Sigmoid colon (tissue), 7 donors: ENCODE data around the gene KLHL30. TPM values are rescaled to one million over a fixed set of nuclear protein-coding genes. Genes with fewer than 3 reads are reported as not detected.

ENCODE experiments used
- DNase-seq: peaks from one replicate; pipeline ENCODE4 v3.0.0-alpha.2; 2019
- H3K27ac ChIP-seq, 4 donors: fragments of 200-600 bp; sonication (generic); one replicate each; pipeline ENCODE4 v1.5.1; 2016 to 2019; ENCODE audit warnings: mild to moderate bottlenecking in 1 of 4
- H3K27me3 ChIP-seq, 3 donors: fragments of 200-600 bp; sonication (generic); one replicate each; pipeline ENCODE4 v1.5.1; 2019; ENCODE audit warnings: mild to moderate bottlenecking in 1 of 3
- H3K36me3 ChIP-seq, 4 donors: fragments of 200-600 bp; sonication (generic); one replicate each; pipeline ENCODE4 v1.5.1; 2016 to 2019
- H3K4me1 ChIP-seq, 4 donors: fragments of 200-600 bp; sonication (generic); one replicate each; pipeline ENCODE4 v1.5.1; 2017 to 2019
- H3K4me3 ChIP-seq, 4 donors: fragments of 200-600 bp; sonication (generic); one replicate each; pipeline ENCODE4 v1.5.1; 2017 to 2019; ENCODE audit warnings: mild to moderate bottlenecking in 2 of 4, moderate library complexity in 1 of 4
- H3K9me3 ChIP-seq, 4 donors: fragments of 200-600 bp in 3 of 4; sonication (generic) in 3 of 4; one replicate each; pipeline versions ENCODE4 v1.5.1 to v1.6.1; 2013 to 2019
- CTCF ChIP-seq, 4 experiments: fragments of 450-650 bp in 3 of 4; fragments of 200-600 bp in 1 of 4; IDR thresholded peaks; one replicate each; pipeline ENCODE4 v1.5.1; 2016 to 2019; ENCODE audit warnings: antibody characterized with exemption in 4 of 4, mild to moderate bottlenecking in 3 of 4, moderate library complexity in 2 of 4
- EP300 ChIP-seq, 4 donors: sonication (generic); formaldehyde crosslinking; IDR thresholded peaks; one replicate each; pipeline ENCODE4 v1.6.1; 2017; ENCODE audit warnings: antibody characterized with exemption in 4 of 4
- POLR2A ChIP-seq, 2 donors: fragments of 450-650 bp; IDR thresholded peaks; one replicate each; pipeline ENCODE4 v1.6.1; 2016; ENCODE audit warnings: antibody characterized with exemption in 2 of 2, mild to moderate bottlenecking in 2 of 2, moderate library complexity in 2 of 2
- POLR2AphosphoS5 ChIP-seq, 4 donors: sonication (generic); formaldehyde crosslinking; IDR thresholded peaks; one replicate each; pipeline ENCODE4 v1.6.1; 2017; ENCODE audit warnings: antibody characterized with exemption in 4 of 4
- WGBS, 2 donors: extraction: QIAGEN DNeasy Blood & Tissue Kit; methylation state at CpG; one replicate each; pipeline ENCODE4 v1.1.7; 2013; 5-methylcytosine and 5-hydroxymethylcytosine counted together
- intact Hi-C: fragments of 100-400 bp; cut with DNase I; formaldehyde crosslinking; loops from one replicate; pipeline ENCODE4 v1.15.1; 2023
- polyA plus RNA-seq, 3 donors: library from polyadenylated mRNA; stranded (reverse); fragments of 200-250 nt; gene quantifications; one replicate each; pipeline ENCODE4 v1.2.3, GENCODE V29; 2013
- total RNA-seq, 4 donors: library from RNA; depleted of rRNA; stranded (reverse); fragments of >200 nt; gene quantifications; one replicate each; pipeline ENCODE4 v1.1.0, GENCODE V29; 2016
- donor health status: healthy with polysubstance abuse.
- donor health status: Bipolar disorder and iron deficiency.
- donor health status: healthy.

KLHL30 gene
- total and polyA plus RNA-seq, 7 donors = 0.19 to 3.6 (median 0.71) TPM; not detected in 2

DNA sequence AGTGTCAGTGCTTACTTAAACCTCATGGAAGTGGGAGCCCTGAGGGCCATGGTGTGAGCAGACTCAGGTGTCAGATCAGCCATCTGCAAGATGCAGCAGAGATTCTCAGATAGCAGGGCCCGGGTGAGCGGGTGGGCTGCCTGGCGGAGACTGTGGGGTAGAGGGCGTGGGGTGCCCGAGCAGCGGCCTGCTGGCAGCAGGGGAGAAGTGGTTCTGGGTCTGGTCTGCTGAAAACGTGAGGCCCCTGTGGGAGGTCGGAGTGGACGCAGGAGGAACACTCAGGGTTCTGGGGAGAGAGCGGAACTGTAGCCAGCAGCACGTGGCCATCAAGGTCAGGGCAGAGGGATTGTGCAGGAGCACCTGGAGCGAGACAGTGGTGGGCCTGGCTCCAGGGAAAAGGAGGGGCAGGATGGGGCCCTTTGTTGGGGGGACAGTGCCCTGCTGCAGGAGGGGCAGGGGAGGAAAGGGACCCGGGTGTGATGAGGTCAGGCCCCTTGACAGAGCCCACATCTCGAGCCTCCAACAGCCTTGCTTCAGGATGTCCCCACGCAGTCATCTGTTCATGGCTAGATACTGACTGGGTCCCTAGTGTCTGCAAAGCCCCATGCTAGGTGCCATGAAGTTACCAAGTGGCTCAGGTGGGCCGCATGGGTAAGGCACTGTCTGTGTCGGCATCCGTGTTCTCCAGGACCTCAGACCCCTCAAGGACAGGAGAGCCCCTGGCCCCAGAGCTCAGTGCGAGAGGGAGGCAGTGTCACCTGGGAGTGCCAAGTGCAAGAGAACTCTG is 41.1 kb upstream of the KLHL30 start:
- TF ChIP-seq EP300 (IDR thresholded peaks at IDR 0.05) (no peak), CTCF (IDR thresholded peaks at IDR 0.05) (no peak), POLR2AphosphoS5 (IDR thresholded peaks at IDR 0.05) (no peak), POLR2A (IDR thresholded peaks at IDR 0.05) (no peak)
- intact Hi-C loops = no loop called here
- Histone ChIP-seq H3K27ac (no peak overlapping the region), H3K27me3 (no peaks in the 10 kb centered on the region), H3K4me1 (no peaks in the 10 kb centered on the region), H3K9me3 (no peaks in the 10 kb centered on the region), H3K4me3 (no peak overlapping the region), H3K36me3 (no peaks in the 10 kb centered on the region)
- 88 to 89% methylated on average over 19 of the region's 19 CpGs for WGBS, 2 donors
- no peak for DNase-seq

- TF ChIP-seq POLR2AphosphoS5 (IDR thresholded peaks at IDR 0.05) = peak in 1 of 4 donors; percentile 10
- no peak for TF ChIP-seq EP300 (IDR thresholded peaks at IDR 0.05)
- TF ChIP-seq POLR2A (IDR thresholded peaks at IDR 0.05) = no peak
- no peaks in the 10 kb centered on the region for H3K27me3 ChIP-seq
- WGBS, 2 donors = 58 to 79% methylated on average over 37 of the region's 37 CpGs
- DNase-seq = no peak
- H3K36me3 ChIP-seq = no peaks in the 10 kb centered on the region
- peak overlapping the region in 1 of 4 donors; percentile 20 for H3K27ac ChIP-seq
- H3K9me3 ChIP-seq = no peaks in the 10 kb centered on the region
- intact Hi-C loops = no loop called here
- H3K4me3 ChIP-seq = no peak overlapping the region
- no peaks in the 10 kb centered on the region for H3K4me1 ChIP-seq
Observed at GRCh38 chr2:238097988-238098871, 40.2 kb upstream of the KLHL30 start.

DNA sequence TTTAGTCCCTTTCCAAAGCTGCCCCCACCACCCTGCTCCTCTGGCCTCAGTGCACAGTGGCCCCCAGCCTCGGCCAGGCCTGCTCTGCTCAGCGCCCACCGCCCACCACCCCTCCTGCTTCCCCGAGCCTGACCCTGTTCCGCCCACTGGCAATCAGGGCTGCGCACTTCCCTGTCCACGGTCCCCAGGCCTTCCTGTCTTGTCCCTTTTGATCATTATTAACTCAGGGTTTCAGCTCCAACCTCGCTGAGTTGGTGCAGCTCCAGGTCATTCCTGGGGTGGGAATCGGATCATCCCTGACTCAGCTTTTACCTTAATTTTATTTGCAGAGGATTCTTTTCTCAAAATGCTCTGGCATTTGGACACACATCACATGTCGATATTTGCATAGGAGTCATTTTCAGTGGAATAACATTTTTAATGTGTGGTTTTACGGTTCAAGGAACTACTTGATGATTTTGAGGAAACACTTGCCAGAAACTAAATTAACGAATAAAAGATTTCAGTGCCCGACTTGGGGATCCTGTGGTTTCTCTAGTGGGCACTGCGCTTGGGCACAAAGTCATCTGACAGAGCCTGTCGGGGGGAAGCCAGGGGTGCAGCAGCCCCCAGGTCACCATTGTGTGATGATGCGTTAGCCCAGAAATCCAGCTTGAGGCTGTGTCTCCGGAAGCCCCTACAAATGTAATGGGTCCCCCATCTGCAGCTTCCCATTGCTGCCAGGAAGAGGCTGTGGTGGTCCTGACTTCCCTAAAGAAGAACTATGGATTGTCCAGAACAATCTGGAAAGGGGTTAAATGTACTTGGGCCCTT is 39.4 kb upstream of the KLHL30 start:
- H3K4me1 ChIP-seq = no peaks in the 10 kb centered on the region
- intact Hi-C loops = no loop called here
- H3K36me3 ChIP-seq = no peaks in the 10 kb centered on the region
- WGBS, 2 donors = 54 to 59% methylated on average over 17 of the region's 17 CpGs
- no peak for DNase-seq
- no peak overlapping the region for H3K4me3 ChIP-seq
- no peaks in the 10 kb centered on the region for H3K9me3 ChIP-seq
- H3K27me3 ChIP-seq = no peaks in the 10 kb centered on the region
- H3K27ac ChIP-seq = peak overlapping the region in 1 of 4 donors; percentile 20
- TF ChIP-seq EP300 (IDR thresholded peaks at IDR 0.05) (no peak), POLR2AphosphoS5 (IDR thresholded peaks at IDR 0.05) (no peak), CTCF (IDR thresholded peaks at IDR 0.05) (no peak), POLR2A (IDR thresholded peaks at IDR 0.05) (no peak)

- H3K4me1 ChIP-seq = no peaks in the 10 kb centered on the region
- 91 to 95% methylated on average over 10 of the region's 10 CpGs for WGBS, 2 donors
- TF ChIP-seq EP300 (IDR thresholded peaks at IDR 0.05) (no peak), CTCF (IDR thresholded peaks at IDR 0.05) (no peak), POLR2AphosphoS5 (IDR thresholded peaks at IDR 0.05) (no peak), POLR2A (IDR thresholded peaks at IDR 0.05) (no peak)
- no peak overlapping the region for H3K27ac ChIP-seq
- no peaks in the 10 kb centered on the region for H3K27me3 ChIP-seq
- peak; percentile 50 for DNase-seq
- no peaks in the 10 kb centered on the region for H3K36me3 ChIP-seq
- no peak overlapping the region for H3K4me3 ChIP-seq
- no peaks in the 10 kb centered on the region for H3K9me3 ChIP-seq
- intact Hi-C loops = no loop called here
Observed at GRCh38 chr2:238099714-238100048, 38.8 kb upstream of the KLHL30 start.
